ENCODE measurements around the gene LIMS4.
"Not testable (repeated sequence)": the region's sequence is repeated elsewhere in the genome, so short reads cannot be mapped to it uniquely, and the experiment has no call there.

DNA sequence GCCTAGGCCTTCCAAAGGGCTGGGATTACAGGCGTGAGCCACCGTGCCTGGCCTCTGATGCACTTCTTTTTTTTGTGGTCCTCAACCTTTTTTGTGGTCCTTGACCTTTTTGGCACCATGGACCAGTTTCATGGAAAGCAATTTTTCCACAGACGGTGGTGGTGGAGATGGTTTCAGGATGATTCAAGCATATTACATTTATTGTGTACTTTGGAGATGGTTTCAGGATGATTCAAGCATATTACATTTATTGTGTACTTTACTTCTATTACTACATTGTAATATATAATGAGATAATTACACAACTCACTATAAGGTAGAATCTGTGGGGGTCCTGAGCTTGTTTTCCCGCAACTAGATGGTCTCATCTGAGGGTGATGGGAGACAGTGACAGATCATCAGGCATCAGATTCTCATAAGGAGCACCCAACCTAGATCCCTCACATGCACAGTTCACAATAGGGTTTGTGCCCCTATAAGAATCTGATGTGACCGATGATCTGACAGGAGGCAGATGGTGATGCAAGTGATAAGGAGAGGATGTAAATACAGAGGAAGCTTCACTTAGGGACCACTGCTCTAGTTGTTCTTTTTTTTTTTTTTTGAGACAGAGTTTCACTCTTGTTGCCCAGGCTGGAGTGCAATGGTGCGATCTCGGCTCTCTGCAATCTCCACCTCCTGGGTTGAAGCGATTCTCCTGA, 29.2 kb downstream of the LIMS4 start:
- not testable (repeated sequence) for TF ChIP-seq SUZ12 (IDR thresholded peaks at IDR 0.05; ENCODE audit: extremely low read depth, insufficient read depth, insufficient read length); YY1 (IDR thresholded peaks at IDR 0.05; ENCODE audit: insufficient read depth, insufficient read length); ZNF274 (IDR thresholded peaks at IDR 0.05; ENCODE audit: low read depth, low read length)
